CD4-positive, alpha-beta T cell treated with Interleukin-2 at 100 ng/mL for 4 hours (primary cell): ENCODE measurements around the gene FAM110C.
A peak's percentile ranks its signal among the peaks of the same experiment; 100 is the strongest.
"Not testable (repeated sequence)": the region's sequence is repeated elsewhere in the genome, so short reads cannot be mapped to it uniquely, and the experiment has no call there.

ENCODE experiments used
- DNase-seq: peaks from one replicate; pipeline ENCODE4 v3.0.0-alpha.2; 2020; ENCODE audit warnings: low spot score

FAM110C gene

DNA sequence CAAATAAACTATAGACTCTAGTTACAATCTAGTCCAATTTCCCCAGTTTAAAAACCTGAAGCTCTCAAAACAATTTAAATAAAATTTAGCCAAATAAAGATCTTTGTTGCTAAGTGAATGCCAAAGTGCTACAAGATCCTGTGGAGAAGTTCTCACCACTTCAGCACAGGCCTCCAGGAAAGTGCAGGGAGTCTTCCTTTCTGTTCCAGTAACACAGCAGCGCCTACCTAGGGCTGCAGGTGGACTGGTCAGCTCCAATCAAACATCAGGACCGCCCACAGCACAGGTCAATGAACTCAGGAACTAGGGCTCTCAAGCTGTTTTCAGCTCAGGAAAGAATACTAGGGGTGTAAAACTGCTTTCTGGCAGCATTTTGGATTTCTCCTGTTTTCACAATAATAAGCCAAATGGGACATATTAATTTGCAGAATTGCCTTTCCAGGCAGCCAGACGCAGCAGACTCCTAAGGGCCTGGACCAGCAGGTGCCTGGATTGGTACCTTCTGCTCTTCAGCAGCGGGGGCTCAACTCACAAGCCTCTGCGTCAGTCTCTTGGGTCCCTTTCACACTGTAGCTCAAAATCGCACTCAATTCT lies 1.5 kb downstream of the FAM110C start:
- DNase-seq, result no peak

DNA sequence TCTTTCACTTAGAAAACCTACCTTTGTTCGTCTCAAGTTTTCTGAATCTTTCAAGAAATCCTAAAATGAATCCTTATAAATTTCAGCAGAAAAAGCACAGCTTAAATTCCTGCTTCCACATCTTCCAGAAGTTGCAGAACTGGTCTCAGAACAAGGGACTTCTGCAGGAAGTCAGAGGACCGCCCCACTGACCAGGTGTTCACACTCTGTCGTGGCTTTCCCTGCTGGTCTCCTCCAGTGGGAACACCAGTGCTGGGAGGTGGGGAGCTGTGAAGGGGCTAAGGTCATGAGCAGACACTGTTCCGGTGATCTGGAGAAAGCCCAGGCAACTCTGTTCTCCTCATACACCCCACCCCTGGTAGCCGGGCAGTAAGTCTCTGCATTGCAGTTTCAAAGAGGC lies 3.5 kb downstream of the FAM110C start:
- DNase-seq, result no peak

DNA sequence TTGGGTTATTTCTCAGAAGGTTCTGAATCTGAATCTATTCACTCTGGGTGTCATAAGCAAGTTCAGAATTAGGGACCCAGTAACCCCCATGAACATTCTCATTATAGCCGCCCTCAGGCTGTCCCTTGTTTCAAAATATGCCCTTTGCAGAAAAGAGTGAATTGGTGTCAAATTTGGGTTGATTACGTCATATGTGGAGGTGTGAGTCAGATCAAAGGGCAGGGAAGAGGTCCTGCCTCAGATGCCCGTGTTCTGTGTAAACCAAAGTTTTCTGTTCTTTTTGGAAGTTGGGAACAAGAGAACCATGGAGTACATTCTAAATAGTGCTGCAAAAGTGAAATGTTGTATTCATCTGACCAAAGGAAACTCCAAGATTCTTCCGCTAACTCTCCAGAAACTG lies 5.8 kb downstream of the FAM110C start:
- no peak for DNase-seq

DNA sequence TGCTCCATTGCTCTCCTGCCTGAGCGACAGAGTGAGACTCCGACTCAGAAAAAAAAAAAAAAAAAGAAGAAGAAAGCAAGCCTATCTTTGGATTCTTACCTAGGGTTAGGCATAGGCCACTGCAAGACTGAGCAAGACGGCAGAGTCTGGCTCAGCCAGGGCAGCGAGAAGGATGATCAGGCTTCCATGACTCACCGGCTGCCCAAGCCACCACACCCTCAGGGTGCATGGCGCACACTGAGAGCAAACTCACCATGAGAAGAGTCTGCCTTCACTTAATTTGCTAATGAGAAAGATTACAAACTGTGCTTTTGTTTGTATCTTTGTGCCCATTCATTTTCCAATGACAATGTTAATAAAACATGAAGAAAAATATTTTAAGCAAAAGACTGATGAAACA lies 8.2 kb downstream of the FAM110C start:
- no peak for DNase-seq

- DNase-seq, result no peak
Measured at GRCh38 chr2:36318-36717, 10.0 kb downstream of the FAM110C start.

DNA sequence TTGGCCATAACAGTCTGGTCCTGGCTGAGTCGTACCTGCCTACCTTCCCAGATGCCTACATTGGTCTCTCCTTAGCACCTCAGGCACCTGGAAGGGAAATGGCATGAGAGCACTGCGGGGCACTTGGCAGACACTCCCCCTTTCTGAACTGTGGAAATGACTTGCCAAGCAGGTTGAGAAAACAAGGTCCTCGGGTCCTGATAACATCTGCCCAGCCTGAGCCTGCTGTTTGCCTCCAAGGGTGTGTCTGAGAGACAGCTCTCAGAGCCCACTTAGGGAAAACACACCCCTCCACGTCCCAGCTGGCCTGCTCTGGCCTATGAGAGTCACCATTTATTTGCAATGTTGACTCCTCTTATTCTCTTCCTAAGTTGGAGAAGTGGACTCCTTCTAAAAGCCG lies 10.5 kb downstream of the FAM110C start:
- DNase-seq, result no peak

DNA sequence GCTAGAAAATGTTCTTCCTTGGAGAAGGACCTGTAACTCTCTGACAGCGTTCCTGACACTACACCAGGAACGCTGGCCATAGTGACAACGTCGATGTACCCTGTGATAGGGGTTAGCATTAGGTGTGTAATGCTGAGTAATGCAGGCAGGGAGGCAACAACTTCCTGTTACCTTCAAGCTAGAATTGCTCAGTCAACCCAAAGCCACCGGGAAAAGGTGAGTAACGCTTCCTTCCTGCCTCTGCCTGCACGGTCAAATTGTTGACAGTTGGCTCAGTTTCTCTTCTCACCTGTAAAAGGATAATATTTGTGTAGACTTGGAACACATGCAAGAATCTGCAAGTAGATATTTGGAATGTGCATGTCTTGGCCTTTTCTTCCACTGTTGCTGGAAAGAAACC lies 12.7 kb downstream of the FAM110C start:
- peak; percentile 66 for DNase-seq

- DNase-seq, result no peak
Measured at GRCh38 chr2:32068-32467, 14.2 kb downstream of the FAM110C start.

DNA sequence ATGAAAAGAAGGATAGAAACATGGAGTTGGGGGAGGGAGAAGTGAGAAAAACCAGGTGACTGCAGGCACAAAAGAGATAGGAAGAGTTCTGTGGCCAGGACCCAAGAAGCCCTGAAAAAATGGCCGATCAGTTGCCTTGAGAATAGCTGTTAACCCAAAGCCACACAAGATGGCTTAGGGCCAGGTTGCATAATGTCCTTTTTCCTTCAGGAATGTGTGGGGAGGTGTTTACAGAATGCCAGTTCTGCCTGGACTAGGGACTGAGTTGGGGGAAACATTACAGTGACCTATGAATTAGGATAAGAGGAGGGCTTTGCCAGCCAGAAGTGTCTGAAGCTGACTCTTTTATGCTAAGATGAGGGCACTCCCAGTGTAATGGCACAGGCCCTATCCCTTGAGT lies 17.1 kb downstream of the FAM110C start:
- no peak for DNase-seq

- DNase-seq, result no peak
Measured at GRCh38 chr2:28406-28975, 17.8 kb downstream of the FAM110C start.

DNA sequence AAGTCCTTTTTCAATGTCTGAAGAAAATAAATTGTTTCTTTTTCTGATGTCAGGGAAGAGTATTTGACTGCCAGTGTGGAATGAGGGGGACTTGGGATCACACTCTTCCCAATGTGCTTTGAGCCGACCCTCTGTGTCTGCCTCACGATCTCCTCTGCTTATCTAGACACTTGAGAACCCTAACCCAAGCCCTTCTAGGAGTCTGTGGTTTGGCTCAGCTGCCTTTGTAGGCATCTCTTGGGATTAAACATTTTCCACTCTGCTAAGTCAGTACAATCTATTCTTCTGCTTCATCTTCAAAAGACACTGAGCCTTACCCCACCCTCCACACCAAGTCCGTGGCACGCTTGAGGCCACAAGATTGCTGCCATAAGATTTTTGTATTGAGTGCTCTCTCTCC lies 19.4 kb downstream of the FAM110C start:
- DNase-seq, result no peak

GRCh38 chr2:25543-25942 lies 20.8 kb downstream of the FAM110C start:
- DNase-seq, result no peak

DNA sequence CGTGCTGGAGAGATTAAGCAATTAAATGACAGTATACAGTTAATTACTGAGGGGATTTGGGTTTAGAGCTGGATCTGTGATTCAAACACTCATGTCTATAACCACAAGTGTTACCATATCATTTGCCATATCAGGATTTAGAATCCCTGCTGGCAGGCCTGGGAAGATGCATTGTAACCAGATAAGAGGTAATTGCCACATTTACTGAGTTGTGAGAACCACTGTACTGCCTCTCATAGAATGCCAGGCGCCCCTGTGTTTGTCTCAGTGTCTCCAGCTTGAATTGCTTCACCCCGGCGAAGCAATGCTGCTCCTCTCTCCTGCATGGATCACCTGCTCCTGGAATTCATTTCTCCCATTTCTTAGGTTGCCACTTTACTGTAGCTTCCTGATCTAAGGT lies 21.7 kb downstream of the FAM110C start:
- not testable (repeated sequence) for DNase-seq

DNA sequence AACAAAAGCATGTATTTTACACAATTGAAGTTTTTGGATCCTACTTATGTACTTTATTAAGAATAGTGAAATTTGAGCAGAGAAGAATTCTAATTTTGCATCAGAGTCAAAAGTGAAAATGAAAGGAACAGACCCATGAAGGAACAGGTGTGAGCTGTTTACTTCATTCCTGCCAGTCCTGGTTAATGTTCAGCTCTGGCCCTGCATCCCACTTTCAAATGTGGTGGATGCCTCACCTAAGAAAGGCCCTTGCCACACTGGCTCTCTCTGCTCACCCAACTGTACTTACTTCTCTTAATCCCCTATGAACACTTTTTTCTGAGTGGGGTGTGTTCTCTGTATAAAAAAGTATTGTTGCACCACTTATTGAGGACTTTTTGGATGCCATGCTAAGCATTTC lies 22.2 kb downstream of the FAM110C start:
- DNase-seq, result no peak

DNA sequence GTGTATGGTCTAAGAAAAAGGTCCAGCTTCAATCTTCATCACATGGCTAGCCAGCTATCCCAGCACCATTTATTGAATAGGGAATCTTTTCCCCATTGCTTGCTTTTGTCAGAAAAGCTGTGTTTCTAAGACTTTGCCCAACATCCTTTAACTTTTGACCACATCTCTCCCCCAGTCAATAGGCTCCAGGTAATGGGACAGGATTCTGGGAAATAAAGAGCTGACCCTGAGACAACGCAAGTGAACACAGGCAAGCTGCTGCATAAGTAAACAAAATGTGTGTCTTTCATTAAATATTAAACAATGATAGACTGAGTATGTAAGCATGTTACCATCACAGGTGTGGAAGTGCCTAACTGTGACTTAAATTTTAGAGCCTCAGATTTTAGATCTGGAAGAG lies 23.0 kb downstream of the FAM110C start:
- DNase-seq, result no peak

GRCh38 chr2:22244-22643 lies 24.1 kb downstream of the FAM110C start:
- not testable (repeated sequence) for DNase-seq

- not testable (repeated sequence) for DNase-seq
Measured at GRCh38 chr2:20259-20658, 26.0 kb downstream of the FAM110C start.

DNA sequence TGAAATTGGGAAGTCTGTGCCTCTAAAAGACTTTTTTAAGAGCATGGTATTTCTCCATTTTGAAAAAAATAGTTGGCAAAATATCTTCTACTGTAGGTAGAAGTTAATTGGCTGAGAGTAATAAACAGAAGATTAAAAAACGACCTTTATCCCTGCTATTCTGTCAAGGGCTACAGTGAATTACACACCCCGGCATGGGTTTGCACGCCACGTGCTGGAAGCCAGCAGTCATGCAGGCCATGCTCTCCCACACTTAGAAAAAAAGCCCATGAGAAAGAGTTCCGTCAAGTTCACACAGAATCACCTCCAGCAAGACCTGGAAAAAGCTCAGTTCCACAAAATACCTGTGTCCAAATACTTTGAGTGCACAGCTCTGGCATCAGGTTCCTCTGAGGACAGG lies 26.8 kb downstream of the FAM110C start:
- no peak for DNase-seq

- peak; percentile 16 for DNase-seq
Measured at GRCh38 chr2:18402-19271, 27.7 kb downstream of the FAM110C start.

GRCh38 chr2:15916-16315 lies 30.4 kb downstream of the FAM110C start:
- DNase-seq, result not testable (repeated sequence)

- DNase-seq, result peak; percentile 35
Measured at GRCh38 chr2:11248-11941, 34.9 kb downstream of the FAM110C start.

DNA sequence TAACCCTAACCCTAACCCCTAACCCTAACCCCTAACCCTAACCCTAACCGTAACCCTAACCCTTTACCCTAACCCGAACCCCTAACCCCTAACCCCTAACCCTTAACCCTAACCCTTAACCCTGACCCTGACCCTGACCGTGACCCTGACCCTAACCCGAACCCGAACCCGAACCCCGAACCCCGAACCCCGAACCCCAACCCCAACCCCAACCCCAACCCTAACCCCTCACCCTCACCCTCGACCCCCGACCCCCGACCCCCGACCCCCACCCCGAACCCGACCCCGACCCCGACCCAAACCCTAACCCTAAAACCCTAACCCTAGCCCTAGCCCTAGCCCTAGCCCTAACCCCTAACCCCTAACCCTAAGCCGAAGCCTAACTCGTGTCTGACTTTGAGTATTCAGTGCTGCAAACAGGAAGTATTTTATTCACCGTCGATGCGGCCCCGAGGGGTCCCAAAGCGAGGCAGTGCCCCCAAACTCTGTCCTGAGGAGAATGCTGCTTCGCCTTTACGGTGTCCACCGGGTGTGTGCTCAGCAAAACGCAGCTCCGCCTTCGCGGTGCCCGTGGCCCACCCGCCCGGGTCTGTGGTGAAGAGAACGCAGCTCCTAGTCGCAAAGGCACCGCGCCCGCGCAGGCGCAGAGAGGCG lies 36.0 kb downstream of the FAM110C start:
- no peak for DNase-seq
